ENCODE data around the gene HDAC1.
"Not testable (repeated sequence)": the region's sequence is repeated elsewhere in the genome, so short reads cannot be mapped to it uniquely, and the experiment has no call there.

Gene HDAC1

DNA sequence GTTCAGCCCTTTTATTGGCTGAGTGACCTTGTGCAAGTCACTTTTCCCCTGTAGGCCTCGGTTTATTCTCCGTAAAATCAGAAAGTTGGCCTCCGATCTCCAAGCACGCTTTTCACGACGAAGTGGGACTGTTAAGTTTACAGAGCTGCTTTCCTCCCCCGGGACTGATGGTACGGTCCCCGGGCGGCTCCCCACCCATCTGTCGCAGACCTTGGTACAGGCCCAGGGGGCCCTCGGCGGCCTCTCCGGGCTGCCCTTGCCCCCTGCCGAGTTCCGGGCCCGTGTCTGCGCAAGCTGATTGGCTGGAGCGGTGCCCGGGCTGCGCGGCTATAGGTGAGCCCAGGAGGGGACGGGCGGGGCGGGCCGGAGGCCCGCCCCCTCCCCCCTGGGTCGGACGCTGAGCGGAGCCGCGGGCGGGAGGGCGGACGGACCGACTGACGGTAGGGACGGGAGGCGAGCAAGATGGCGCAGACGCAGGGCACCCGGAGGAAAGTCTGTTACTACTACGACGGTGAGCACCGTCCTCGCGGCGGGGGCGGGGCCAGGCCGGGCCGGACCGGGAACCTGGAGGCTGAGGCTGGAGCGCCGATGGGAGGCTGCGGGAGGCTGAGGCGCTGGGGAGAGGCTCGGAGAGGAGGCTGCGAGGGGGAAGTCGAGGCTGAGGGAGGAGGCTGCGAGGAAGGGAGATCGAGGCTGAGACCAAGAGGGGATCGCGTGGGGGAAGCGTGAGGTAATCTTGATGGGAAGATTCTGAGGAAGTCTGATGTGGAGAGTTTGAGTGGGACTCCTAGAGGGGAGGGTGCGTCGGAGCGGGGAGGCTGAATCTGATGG lies at the start of gene HDAC1:
HDAC1 (plus strand) TSS at position 376 of the 831 bp plus-strand sequence; CDS start at position 463, 87 bp downstream.
- peak; percentile 99 for DNase-seq

DNA sequence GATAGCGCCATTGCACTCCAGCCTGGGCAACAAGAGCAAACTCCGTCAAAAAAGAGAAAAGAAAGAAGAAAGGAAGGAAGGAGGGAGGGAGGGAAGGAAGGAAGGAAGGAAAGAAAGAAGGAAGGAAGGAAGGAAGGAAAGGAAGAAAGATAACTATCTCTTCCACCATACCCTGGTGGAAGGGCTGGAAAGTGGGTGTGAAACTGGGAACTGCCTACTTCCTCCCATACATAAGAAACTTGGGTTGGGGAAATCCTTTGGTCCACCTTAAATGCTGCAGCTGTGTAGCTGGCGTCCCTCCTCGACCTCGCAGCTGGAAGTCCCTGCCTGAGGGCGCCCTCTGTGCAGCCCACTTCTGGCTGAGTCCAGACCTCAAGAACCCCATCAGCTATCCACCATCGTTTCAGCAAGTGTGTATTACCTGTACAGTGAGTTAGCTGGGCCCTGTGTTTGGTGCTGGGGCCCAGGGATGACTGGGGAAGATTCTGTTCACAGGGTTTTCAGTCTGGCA lies 49.5 kb upstream of the HDAC1 start:
- DNase-seq = no peak

DNA sequence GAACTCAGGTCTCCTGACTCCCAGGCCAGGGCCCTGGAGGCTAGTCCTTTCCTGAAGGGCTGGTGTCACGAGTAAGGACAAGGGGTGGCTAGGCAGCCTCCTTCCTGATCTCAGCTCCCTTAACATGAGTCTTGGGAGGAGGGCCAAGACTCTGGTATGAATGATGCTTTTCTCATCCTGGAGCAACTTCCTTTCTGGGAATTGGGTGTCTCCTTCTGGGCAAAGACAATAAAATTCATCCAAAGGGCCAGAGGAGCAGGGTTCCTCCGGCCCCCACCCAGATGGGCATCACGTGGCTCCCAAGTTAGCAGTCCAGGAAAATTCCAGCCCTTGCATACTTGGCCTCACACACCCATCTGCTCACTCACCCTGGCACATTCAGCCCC lies 45.0 kb upstream of the HDAC1 start, which contains the start of gene FAM167B:
FAM167B (plus strand) TSS at position 335 of the 386 bp plus-strand sequence. CDS start 200 bp downstream, outside the sequence.
- DNase-seq = no peak

DNA sequence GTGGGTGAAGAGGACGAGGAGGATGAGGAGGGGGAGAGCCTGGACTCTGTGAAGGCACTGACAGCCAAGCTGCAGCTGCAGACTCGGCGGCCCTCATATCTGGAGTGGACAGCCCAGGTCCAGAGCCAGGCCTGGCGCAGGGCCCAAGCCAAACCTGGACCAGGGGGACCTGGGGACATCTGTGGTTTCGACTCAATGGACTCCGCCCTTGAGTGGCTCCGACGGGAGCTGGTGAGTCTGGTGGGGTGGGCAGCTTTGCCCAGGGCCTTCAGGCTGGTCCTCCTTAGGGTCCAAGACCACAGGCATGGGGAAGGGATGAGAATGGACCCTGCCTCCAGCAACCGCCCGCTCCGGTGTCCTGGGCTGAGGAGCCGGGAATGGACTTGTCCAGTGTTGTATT lies 44.4 kb upstream of the HDAC1 start:
- no peak for DNase-seq

DNA sequence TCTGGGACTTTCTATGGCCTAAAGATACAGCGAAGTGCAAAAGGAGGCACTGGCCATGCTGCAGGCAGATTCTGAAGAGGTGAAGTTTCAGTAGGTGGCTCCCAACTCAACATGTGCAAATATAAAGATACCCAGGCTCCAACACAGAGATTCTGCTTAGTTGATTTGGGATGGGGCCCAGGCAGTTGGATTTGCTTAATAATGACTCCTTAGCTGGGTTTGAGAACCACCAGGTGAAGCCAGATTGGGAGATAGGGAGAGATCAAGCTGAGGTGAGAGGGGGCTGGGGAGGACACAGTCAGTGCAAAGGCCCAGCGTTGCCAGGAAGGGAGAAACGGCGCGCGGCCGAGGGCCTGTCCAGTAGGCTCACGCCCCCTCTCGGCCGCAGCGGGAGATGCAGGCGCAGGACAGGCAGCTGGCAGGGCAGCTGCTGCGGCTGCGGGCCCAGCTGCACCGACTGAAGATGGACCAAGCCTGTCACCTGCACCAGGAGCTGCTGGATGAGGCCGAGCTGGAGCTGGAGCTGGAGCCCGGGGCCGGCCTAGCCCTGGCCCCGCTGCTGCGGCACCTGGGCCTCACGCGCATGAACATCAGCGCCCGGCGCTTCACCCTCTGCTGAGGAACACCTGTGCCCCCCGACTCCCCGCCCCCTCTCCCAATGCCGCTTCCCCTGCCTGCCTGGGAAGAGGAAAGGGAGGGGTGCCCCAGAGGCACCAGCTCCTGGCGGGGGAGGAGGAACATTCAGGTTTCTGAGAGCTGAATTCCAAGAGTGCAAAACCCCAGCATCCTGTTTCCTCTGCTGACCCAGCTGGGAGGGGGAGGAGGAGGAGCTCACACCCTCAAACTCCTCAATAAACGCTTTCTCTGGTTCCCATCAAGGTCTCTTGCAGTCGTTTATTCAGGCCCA lies 43.6 kb upstream of the HDAC1 start:
- peak; percentile 77 for DNase-seq

DNA sequence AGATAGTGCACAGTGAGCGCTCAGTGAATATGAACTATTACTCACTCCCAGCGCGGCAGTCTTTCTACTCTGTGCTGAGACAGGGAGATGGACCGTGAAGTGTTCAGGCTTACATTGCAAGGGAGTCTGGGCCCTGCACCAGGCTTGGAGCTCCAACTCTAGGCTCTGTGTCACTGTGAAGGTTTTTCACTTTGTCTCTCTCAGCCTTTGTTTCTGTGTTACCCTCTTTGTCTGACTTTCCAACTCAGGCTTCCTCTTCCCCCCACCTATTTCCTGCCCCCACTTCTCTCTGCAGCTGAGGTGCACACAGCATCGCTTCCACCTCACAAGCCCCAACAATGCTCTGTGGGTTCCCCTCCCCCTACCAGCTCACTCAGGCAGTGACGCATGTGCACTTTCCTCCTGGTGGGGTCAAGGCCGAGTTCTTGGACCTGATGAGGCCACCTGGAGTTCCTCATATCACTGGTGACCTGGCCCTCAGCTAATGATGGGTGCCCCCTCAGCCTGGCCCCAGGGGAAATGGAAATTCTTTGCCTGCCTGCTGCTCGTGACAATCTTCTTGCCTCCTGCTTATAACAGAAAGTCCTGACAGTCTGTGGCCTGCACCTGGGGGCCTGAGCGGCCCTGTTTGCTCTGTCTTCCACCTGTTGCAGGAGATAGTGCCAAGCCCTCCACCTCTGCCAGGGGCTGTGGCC lies 41.9 kb upstream of the HDAC1 start:
- DNase-seq = peak; percentile 91

DNA sequence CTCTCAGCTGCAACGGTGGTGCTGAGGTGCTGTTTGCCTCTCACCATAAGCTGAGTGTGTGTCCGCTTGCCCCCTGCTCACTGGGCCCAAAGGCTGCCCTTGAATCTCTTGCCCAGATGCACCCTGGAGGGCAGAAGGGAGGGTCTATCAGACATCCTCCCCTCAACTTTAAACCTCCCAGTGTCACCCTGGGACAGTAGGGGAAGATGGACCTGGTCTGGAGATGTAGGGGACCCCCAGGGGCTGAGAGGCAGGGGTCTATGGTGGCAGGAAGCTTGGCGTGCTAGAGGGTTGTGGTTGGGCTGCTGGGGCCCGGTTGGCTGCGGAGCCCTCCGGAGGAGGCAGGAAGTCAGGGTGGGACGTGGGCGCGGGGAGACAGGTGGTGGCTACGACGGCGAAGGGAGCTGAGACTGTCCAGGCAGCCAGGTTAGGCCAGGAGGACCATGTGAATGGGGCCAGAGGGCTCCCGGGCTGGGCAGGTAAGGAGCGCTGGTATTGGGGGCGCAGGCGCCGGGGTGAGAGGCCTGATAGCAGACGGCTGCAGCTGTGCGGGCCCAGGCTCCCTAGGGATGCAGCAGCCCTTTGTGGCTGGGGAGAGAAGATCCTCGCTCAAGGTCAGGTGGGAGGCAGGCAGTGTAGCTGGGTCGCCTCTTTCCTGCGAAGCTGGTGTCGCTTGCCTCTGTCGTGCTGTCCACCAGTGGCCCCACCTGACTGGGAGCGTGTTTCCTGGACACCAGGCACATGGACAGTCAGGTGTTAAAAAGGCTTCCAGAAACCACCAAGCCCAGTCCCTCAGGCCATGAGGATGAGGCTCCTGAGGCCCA lies 40.8 kb upstream of the HDAC1 start, which contains the start of gene LCK:
LCK (plus strand) TSS at position 373 of the 824 bp plus-strand sequence. CDS start 23,065 bp downstream, outside the sequence.
- peak; percentile 63 for DNase-seq

DNA sequence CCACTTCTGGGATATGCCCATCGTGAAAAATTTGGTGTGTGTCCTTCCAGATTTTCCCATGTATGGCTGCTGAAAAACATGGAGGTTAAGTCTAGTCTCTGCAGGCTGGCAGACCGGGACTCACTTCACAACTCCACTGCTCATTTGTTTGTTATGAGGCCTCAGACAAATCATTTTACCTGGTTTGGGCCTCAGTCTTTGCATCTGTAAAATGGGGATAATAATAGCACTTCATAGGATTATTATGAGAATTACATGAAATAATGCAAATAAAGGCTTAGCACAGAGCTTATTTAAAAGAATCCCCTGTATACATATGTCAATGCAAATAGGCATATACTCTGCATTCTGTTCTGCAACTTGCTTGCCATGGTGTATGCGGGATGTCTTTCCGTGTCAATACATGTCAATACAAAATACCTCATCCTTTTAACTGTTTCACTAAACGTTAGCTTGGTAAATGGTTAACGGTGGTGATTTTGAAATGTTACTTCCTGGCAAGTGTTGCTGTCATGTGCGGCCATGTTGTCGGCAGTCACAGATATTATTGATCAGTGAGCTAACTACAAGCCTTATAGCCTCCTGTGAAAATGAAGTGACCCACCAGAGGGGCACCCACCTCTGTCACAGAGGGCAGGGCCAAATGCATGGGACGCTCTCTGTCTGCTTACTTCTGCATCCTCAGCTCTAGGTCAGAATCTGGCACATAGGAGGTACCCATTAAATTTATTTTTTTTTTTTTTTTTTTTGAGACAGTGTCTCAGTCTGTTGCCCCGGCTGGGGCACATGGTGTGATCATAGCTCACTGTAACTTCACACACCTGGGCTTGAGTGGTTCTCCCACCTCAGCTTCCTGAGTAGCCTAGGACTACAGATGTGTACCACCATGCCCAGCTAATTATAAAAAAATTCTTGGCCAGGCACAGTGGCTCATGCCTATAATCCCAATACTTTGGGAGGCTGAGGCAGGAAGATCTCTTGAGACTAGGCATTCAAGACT lies 36.5 kb upstream of the HDAC1 start:
- no peak for DNase-seq

DNA sequence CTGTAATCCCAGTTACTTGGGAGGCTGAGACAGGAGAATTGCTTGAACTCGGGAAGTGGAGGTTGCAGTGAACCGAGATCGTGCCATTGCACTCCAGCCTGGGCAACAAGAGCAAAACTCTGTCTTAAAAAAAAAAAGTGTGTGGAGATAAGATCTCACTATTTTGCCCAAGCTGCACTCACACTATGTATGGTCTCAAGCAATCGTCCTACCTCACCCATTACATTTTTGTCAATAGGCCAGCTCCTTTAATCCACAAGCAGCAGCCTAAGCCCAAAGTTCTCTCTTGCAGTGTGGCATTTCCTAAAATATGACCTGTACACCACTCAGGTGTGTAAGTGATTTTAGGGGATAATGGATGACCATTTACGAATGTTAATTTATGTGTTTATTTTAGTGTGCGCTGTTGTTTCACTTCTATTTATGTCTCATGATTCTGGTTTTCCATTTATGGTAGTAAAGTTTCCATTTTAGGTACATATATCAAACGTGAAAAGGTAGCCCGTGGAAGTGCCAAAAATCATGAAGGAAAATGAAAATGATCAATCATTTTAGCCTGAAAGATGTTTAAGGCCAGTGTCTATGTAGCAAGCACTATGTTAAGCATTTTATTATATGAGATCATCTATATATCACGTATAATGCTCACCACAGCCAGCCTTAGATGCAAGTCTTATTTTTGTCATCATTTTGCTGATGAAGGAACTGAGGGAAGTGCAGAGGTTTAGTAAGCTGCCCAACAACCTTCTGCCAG lies 35.2 kb upstream of the HDAC1 start:
- DNase-seq = no peak

DNA sequence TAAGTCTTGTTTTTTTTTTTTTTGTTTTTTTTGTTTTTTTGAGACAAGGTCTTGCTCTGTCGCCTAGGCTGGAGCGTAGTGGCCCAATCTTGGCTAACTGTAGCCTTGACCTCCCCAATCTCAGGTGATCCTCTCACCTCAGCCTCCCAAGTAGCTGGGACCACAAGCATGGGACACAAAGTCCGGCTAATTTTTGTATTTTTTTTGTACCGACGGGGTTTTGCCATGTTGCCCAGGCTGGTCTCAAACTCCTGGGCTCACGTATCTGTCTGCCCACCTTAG lies 34.7 kb upstream of the HDAC1 start:
- no peak for DNase-seq

DNA sequence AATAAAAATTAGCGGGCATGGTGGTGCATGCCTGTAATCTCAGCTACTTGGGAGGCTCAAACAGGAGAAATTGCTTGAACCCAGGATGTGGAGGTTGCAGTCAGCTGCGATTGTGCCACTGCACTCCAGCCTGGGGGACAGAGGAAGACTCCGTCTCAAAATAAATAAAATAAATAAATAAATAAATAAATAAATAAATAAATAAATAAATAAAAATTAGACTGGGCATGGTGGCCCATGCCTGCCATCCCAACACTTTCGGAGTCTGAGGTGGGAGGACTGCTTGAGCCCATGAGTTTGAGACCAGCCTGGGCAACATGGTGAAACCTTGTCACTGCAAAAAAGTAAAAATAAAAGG lies 28.7 kb upstream of the HDAC1 start:
- not testable (repeated sequence) for DNase-seq

DNA sequence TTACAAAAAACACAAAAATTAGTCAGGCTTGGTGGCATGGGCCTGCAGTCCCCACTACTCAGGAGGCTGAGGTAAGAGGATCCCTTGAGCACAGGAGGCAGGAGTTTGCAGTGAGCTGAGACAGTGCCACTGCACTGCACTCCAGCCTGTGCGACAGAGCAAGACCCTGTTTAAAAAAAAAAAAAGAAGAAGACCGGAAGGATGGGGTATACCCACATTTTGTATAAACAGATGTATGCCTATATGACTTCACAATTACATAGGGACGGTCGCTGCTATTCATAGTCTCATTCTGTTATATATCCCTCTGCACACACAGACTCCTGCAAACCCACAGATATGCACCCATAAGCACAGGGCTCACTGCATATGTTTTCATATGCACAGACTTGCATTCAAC lies 28.1 kb upstream of the HDAC1 start:
- no peak for DNase-seq

DNA sequence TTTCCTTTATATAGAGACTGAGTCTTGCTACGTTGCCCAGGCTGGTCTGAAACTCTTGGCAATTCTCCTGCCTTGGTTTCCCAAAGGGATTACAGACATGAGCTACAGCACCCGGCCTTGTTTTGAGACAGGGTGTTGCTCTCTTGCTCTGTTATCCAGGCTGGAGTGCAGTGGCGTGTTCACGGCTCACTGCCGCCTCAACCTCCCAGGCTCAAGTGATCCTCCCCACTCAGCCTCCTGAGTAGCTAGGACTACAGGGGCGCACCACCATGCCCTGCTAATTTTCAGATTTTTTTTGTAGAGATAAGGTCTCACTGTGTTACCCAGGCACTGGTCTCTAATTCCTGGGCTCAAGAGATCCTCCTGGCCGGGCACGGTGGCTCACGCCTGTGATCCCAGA lies 26.0 kb upstream of the HDAC1 start:
- DNase-seq = no peak

DNA sequence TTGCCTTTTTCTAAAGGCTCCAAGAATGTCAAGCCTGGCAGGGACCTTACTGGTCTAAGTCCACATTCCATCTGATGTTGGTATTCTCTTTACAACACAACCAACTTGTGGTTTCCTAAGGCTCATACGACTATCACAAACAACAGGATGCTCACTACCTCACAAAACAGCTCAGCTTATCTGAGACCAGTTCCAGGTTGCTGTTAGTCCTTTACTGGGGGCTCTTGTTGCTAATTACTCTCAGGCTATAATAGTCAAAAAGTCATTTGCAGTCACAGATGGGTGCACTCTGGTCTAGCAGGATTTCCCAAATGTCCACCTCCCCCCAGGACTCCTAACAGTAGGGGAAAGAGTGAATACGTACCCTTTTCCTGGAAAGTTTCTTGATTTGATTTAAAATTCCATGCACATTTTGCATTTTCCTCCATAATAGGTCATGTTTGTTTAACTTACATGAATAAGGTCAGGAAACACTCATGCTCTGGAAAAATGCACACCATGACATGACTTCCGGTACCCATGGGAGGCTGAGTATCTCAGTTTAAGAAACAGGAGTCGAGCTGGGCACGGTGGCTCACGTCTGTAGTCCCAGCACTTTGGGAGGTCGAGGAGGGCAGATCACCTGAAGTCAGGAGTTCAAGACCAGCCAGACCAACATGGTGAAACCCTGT lies 24.8 kb upstream of the HDAC1 start:
- DNase-seq = no peak

DNA sequence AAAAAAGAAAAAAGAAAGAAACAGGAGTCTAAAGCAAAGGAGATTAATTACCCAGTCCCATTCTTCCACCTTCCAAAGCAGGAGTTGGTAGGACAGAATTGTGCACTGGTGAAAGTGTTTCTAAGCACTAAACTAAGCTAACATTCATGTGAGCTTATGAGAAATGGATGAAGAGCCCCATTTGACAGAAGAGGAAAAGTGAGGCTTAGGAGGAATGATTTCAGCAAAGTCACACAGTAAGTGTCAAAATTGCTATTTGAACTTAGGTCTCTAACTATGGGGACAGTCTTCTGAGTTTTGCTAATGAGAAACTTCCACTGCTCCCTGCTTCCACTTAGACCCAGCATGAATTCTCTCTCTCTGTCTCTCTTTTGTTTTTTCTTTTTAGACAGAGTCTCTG lies 22.1 kb upstream of the HDAC1 start:
- DNase-seq = no peak

DNA sequence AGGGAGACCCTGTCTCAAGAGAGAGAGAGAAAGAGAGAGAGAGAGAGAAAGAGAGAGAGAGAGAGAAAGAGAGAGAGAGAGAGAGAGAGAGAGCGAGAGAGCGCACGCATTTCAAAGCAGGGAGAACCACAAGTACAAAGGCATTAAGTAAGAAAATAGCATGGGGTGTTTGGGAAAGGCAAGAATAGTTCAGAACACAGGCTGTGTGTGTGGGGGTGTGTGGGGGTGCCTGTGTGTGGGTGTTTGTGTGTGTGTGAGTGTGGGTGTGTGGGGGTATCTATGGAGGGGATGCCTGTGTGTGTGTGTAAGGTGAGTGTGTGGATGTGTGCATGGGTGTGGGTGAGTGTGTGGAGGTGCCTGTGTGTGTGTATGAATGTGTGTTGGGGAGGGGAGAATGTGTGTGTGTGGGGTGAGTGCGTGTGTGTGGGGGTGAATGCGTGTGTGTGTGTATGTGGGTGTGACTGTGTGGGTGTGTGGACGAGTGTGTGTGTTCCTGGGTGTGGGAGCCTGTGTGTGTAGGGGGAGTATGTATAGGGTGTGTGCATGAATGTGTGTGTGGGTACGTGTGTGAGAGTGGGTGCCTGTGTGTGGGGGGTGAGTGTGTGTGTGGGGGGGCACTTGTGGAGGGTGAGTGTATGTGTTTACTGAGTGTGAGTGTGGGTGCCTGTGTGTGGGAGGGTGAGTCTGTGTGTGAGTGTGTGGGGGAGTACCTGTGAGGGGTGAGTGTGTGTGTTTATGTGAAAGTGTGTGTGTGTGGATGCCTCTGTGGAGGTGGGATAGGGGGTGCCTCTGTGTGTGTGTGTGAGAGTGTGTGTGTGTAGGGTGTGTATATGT lies 19.1 kb upstream of the HDAC1 start:
- peak; percentile 40 for DNase-seq

DNA sequence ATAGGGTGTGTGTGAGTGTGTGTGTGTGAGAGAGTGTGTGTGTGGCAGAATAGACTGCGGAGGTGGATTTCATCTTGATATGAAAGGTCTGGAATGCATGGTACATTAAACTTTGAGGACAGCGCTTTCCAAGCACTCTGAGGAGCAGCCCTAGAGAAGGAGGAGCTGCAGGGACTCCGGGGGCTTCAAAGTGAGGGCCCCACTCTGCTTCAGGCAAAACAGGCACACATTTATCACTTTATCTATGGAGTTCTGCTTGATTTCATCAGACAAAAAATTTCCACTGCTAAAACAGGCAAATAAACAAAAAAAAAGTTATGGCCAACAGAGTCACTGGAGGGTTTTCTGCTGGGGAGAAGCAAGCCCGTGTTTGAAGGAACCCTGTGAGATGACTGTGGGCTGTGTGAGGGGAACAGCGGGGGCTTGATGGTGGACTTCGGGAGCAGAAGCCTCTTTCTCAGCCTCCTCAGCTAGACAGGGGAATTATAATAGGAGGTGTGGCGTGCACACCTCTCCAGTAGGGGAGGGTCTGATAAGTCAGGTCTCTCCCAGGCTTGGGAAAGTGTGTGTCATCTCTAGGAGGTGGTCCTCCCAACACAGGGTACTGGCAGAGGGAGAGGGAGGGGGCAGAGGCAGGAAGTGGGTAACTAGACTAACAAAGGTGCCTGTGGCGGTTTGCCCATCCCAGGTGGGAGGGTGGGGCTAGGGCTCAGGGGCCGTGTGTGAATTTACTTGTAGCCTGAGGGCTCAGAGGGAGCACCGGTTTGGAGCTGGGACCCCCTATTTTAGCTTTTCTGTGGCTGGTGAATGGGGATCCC lies 18.3 kb upstream of the HDAC1 start:
- DNase-seq = peak; percentile 80
